Measurements from ENCODE around the gene ZFPL1.
"Not testable (repeated sequence)": the region's sequence is repeated elsewhere in the genome, so short reads cannot be mapped to it uniquely, and the experiment has no call there.

Gene ZFPL1

GRCh38 chr11:65118097-65118837, 34.2 kb downstream of the ZFPL1 start:
- Histone ChIP-seq H3K27ac (ENCODE audit: low read depth, low read length) (no peak overlapping the region), H3K4me3 (ENCODE audit: low read depth in 1 of 2, low read length in 2 of 2) (no peak overlapping the region), H3K9me3 (ENCODE audit: low read length) (no peaks in the 10 kb centered on the region), H3K9ac (ENCODE audit: low read length) (no peak overlapping the region), H3K4me1 (ENCODE audit: insufficient read depth, low read length) (peaks cover 28% of the 10 kb centered on the region), H3K36me3 (ENCODE audit: insufficient read depth, low read length) (peaks cover 26% of the 10 kb centered on the region), H3K27me3 (ENCODE audit: control insufficient read depth in 1 of 2, insufficient read depth in 2 of 2, low read length in 2 of 2) (peaks cover 0 to 1% of the 10 kb centered on the region in 2 donors)

GRCh38 chr11:65118891-65119669, 35.1 kb downstream of the ZFPL1 start:
- Histone ChIP-seq H3K36me3 (ENCODE audit: insufficient read depth, low read length) (peaks cover 27% of the 10 kb centered on the region), H3K4me1 (ENCODE audit: insufficient read depth, low read length) (peaks cover 23% of the 10 kb centered on the region)
- H3K27me3 ChIP-seq (ENCODE audit: control insufficient read depth in 1 of 2, insufficient read depth in 2 of 2, low read length in 2 of 2); H3K9me3 ChIP-seq (ENCODE audit: low read length); H3K27ac ChIP-seq (ENCODE audit: low read depth, low read length); H3K9ac ChIP-seq (ENCODE audit: low read length); H3K4me3 ChIP-seq (ENCODE audit: low read depth in 1 of 2, low read length in 2 of 2): not testable (repeated sequence)

- Histone ChIP-seq H3K9ac (ENCODE audit: low read length) (no peak overlapping the region), H3K4me1 (ENCODE audit: insufficient read depth, low read length) (peaks cover 23% of the 10 kb centered on the region), H3K9me3 (ENCODE audit: low read length) (no peaks in the 10 kb centered on the region), H3K27ac (ENCODE audit: low read depth, low read length) (no peak overlapping the region), H3K27me3 (ENCODE audit: control insufficient read depth in 1 of 2, insufficient read depth in 2 of 2, low read length in 2 of 2) (no peaks in the 10 kb centered on the region), H3K4me3 (ENCODE audit: low read depth in 1 of 2, low read length in 2 of 2) (no peak overlapping the region), H3K36me3 (ENCODE audit: insufficient read depth, low read length) (peaks cover 33% of the 10 kb centered on the region)
Observed at GRCh38 chr11:65119670-65119995, 35.6 kb downstream of the ZFPL1 start.

GRCh38 chr11:65120831-65121230, 36.8 kb downstream of the ZFPL1 start:
- Histone ChIP-seq H3K27ac (ENCODE audit: low read depth, low read length) (peak overlapping the region; percentile 98), H3K36me3 (ENCODE audit: insufficient read depth, low read length) (peaks cover 40% of the 10 kb centered on the region), H3K27me3 (ENCODE audit: control insufficient read depth in 1 of 2, insufficient read depth in 2 of 2, low read length in 2 of 2) (no peaks in the 10 kb centered on the region), H3K4me3 (ENCODE audit: low read depth in 1 of 2, low read length in 2 of 2) (peak overlapping the region in 1 of 2 donors; percentile 73), H3K9me3 (ENCODE audit: low read length) (no peaks in the 10 kb centered on the region), H3K4me1 (ENCODE audit: insufficient read depth, low read length) (peaks cover 22% of the 10 kb centered on the region), H3K9ac (ENCODE audit: low read length) (peak overlapping the region; percentile 79)

GRCh38 chr11:65121447-65121864, 37.4 kb downstream of the ZFPL1 start:
- H3K9me3 ChIP-seq (ENCODE audit: low read length): no peaks in the 10 kb centered on the region
- peaks cover 16% of the 10 kb centered on the region for H3K4me1 ChIP-seq (ENCODE audit: insufficient read depth, low read length)
- no peaks in the 10 kb centered on the region for H3K27me3 ChIP-seq (ENCODE audit: control insufficient read depth in 1 of 2, insufficient read depth in 2 of 2, low read length in 2 of 2)
- H3K9ac ChIP-seq (ENCODE audit: low read length): peak overlapping the region; percentile 79
- H3K4me3 ChIP-seq (ENCODE audit: low read depth in 1 of 2, low read length in 2 of 2): peak overlapping the region; percentile 73 to 88
- H3K27ac ChIP-seq (ENCODE audit: low read depth, low read length): peak overlapping the region; percentile 98
- peaks cover 44% of the 10 kb centered on the region for H3K36me3 ChIP-seq (ENCODE audit: insufficient read depth, low read length)

GRCh38 chr11:65121865-65122696, 38.1 kb downstream of the ZFPL1 start, which contains the start of the genes FAU and MRPL49:
FAU (minus strand) TSS chr11:65122134; CDS start chr11:65121813, 321 bp downstream.
MRPL49 (plus strand) TSS chr11:65122321; CDS start chr11:65122347, 26 bp downstream.
- H3K9ac ChIP-seq (ENCODE audit: low read length): peak within 1 kb of the TSS; percentile 79
- H3K4me3 ChIP-seq (ENCODE audit: low read depth in 1 of 2, low read length in 2 of 2): peak within 1 kb of the TSS; percentile 73 to 88
- peaks cover 50% of the 10 kb centered on the region for H3K36me3 ChIP-seq (ENCODE audit: insufficient read depth, low read length)
- H3K9me3 ChIP-seq (ENCODE audit: low read length): no peaks in the 10 kb centered on the region
- H3K4me1 ChIP-seq (ENCODE audit: insufficient read depth, low read length): peaks cover 11% of the 10 kb centered on the region
- H3K27me3 ChIP-seq (ENCODE audit: control insufficient read depth in 1 of 2, insufficient read depth in 2 of 2, low read length in 2 of 2): no peaks in the 10 kb centered on the region
- peak within 1 kb of the TSS; percentile 98 for H3K27ac ChIP-seq (ENCODE audit: low read depth, low read length)

- Histone ChIP-seq H3K27me3 (ENCODE audit: control insufficient read depth in 1 of 2, insufficient read depth in 2 of 2, low read length in 2 of 2) (no peaks in the 10 kb centered on the region), H3K4me1 (ENCODE audit: insufficient read depth, low read length) (peaks cover 11% of the 10 kb centered on the region), H3K27ac (ENCODE audit: low read depth, low read length) (no peak overlapping the region), H3K9me3 (ENCODE audit: low read length) (no peaks in the 10 kb centered on the region), H3K36me3 (ENCODE audit: insufficient read depth, low read length) (peaks cover 63% of the 10 kb centered on the region), H3K9ac (ENCODE audit: low read length) (no peak overlapping the region), H3K4me3 (ENCODE audit: low read depth in 1 of 2, low read length in 2 of 2) (no peak overlapping the region)
Observed at GRCh38 chr11:65124480-65125196, 40.6 kb downstream of the ZFPL1 start.

GRCh38 chr11:65125197-65126056, 41.4 kb downstream of the ZFPL1 start:
- Histone ChIP-seq H3K27ac (ENCODE audit: low read depth, low read length) (no peak overlapping the region), H3K4me1 (ENCODE audit: insufficient read depth, low read length) (peaks cover 11% of the 10 kb centered on the region), H3K27me3 (ENCODE audit: control insufficient read depth in 1 of 2, insufficient read depth in 2 of 2, low read length in 2 of 2) (no peaks in the 10 kb centered on the region), H3K36me3 (ENCODE audit: insufficient read depth, low read length) (peaks cover 63% of the 10 kb centered on the region), H3K4me3 (ENCODE audit: low read depth in 1 of 2, low read length in 2 of 2) (no peak overlapping the region), H3K9ac (ENCODE audit: low read length) (no peak overlapping the region), H3K9me3 (ENCODE audit: low read length) (no peaks in the 10 kb centered on the region)

GRCh38 chr11:65126624-65127274, 42.7 kb downstream of the ZFPL1 start:
- Histone ChIP-seq H3K36me3 (ENCODE audit: insufficient read depth, low read length) (peaks cover 69% of the 10 kb centered on the region), H3K9ac (ENCODE audit: low read length) (no peak overlapping the region), H3K27me3 (ENCODE audit: control insufficient read depth in 1 of 2, insufficient read depth in 2 of 2, low read length in 2 of 2) (no peaks in the 10 kb centered on the region)

More at GRCh38 chr11:65126624-65127274, 42.7 kb downstream of the ZFPL1 start:
- Histone ChIP-seq H3K9me3 (ENCODE audit: low read length) (no peaks in the 10 kb centered on the region), H3K4me1 (ENCODE audit: insufficient read depth, low read length) (no peaks in the 10 kb centered on the region), H3K27ac (ENCODE audit: low read depth, low read length) (no peak overlapping the region), H3K4me3 (ENCODE audit: low read depth in 1 of 2, low read length in 2 of 2) (no peak overlapping the region)

Data from muscle layer of colon (tissue), 2 donors.